Activated T-cell treated with anti-CD3 and anti-CD28 coated beads for 1 hour (primary cell): ENCODE measurements around the gene APOC3.

Experiments used
- DNase-seq: peaks from one replicate; pipeline ENCODE4 v3.0.0-alpha.2; 2020; ENCODE audit warnings: low read depth

Gene APOC3

GRCh38 chr11:116875194-116875593 is 45.5 kb downstream of the APOC3 start:
- no peak for DNase-seq

- no peak for DNase-seq
Measured at GRCh38 chr11:116876656-116877055, 46.9 kb downstream of the APOC3 start.

- DNase-seq: no peak
Measured at GRCh38 chr11:116879800-116880625, 50.3 kb downstream of the APOC3 start.

- DNase-seq: no peak
Measured at GRCh38 chr11:116881143-116881542, 51.4 kb downstream of the APOC3 start.

GRCh38 chr11:116882386-116882785 is 52.7 kb downstream of the APOC3 start:
- DNase-seq: no peak
